Dermis microvascular lymphatic vessel endothelial cell (primary cell): ENCODE data around the gene HYCC2. TPM values are rescaled to one million over a fixed set of nuclear protein-coding genes. Genes with fewer than 3 reads are reported as not detected.

Source experiments
- total RNA-seq: library from RNA; depleted of rRNA; stranded (reverse); fragments of >200 nt; gene quantifications from 2 replicates; pipeline ENCODE4 v1.2.1, GENCODE V29; 2014

HYCC2 gene
- total RNA-seq, 1 donor from 2014 or later, result 7.8 TPM

Other genes with a start within 250 kb of the HYCC2 start
- gene CLK1, start 207.0 kb downstream of the HYCC2 start, total RNA-seq, result 53.3 and 73.3 TPM in 2 replicates
- 22.5 and 23.4 TPM in 2 replicates for gene PPIL3, start 182.6 kb downstream of the HYCC2 start, total RNA-seq
- gene NIF3L1, start 182.3 kb downstream of the HYCC2 start, total RNA-seq, result 12.6 and 14.4 TPM in 2 replicates
- 13.8 and 16.9 TPM in 2 replicates for gene ORC2, start 108.0 kb downstream of the HYCC2 start, total RNA-seq
- gene NDUFB3, start 330 bp upstream of the HYCC2 start, total RNA-seq, result 45.4 and 75.0 TPM in 2 replicates
- gene CFLAR, start 44.5 kb upstream of the HYCC2 start, total RNA-seq, result 86.8 and 95.6 TPM in 2 replicates
- gene CASP10, start 111.5 kb upstream of the HYCC2 start, total RNA-seq, result 40.7 and 46.2 TPM in 2 replicates
- gene CASP8, start 188.9 kb upstream of the HYCC2 start, total RNA-seq, result 10.0 and 10.2 TPM in 2 replicates